ENCODE data around the gene CHD2. TPM values are rescaled to one million over a fixed set of nuclear protein-coding genes. Genes with fewer than 3 reads are reported as not detected.

Gene CHD2
- total and polyA plus RNA-seq, 3 experiments from 2014 or later = 80.3 to 109 (median 99.0) TPM

- peak in 1 of 5 donors; percentile 30 for DNase-seq
- peaks cover 3 to 5% (median 4%) of the 10 kb centered on the region in 3 donors for H3K4me1 Mint-ChIP-seq
- ChIA-PET POLR2A (no interaction called here), CTCF (interaction anchor here (1.1 kb wide), 1 partner anchor 17 kb away, joined by 3 read pairs; no protein-coding TSS in a partner anchor)
- H3K4me3 Mint-ChIP-seq = no peak overlapping the region
- H3K4me3 ChIP-seq (ENCODE audit: low read length) = no peak overlapping the region
- peaks cover 0 to 6% of the 10 kb centered on the region in 2 donors for H3K27me3 Mint-ChIP-seq
- H3K4me1 ChIP-seq (ENCODE audit: insufficient read depth, low read length) = peaks cover 3% of the 10 kb centered on the region
- H3K27ac Mint-ChIP-seq = peak overlapping the region in 1 of 8 donors; percentile 23
- H3K27ac ChIP-seq (ENCODE audit: low read depth, low read length) = no peak overlapping the region
- peaks cover 0 to 4% (median 2%) of the 10 kb centered on the region in 5 donors for H3K9me3 Mint-ChIP-seq
- H3K36me3 Mint-ChIP-seq = peaks cover 0 to 7% (median 3%) of the 10 kb centered on the region in 3 donors
- no peaks in the 10 kb centered on the region for H3K36me3 ChIP-seq (ENCODE audit: insufficient read depth, low read length)
- H3K27me3 ChIP-seq (ENCODE audit: insufficient read depth, low read length, poor library complexity, severe bottlenecking) = no peaks in the 10 kb centered on the region
- no peaks in the 10 kb centered on the region for H3K9me3 ChIP-seq (ENCODE audit: low read length)
Observed at GRCh38 chr15:93041159-93041547, 141.0 kb downstream of the CHD2 start.

- Histone ChIP-seq H3K9me3 (ENCODE audit: low read length) (no peaks in the 10 kb centered on the region), H3K4me1 (ENCODE audit: insufficient read depth, low read length) (peaks cover 6% of the 10 kb centered on the region), H3K4me3 (ENCODE audit: low read length) (no peak overlapping the region), H3K27me3 (ENCODE audit: insufficient read depth, low read length, poor library complexity, severe bottlenecking) (no peaks in the 10 kb centered on the region), H3K27ac (ENCODE audit: low read depth, low read length) (no peak overlapping the region), H3K36me3 (ENCODE audit: insufficient read depth, low read length) (no peaks in the 10 kb centered on the region)
- ChIA-PET CTCF (interaction anchor here (1.5 kb wide), 1 partner anchor 12 kb away, joined by 6 read pairs; no protein-coding TSS in a partner anchor), POLR2A (no interaction called here)
- no peak for DNase-seq
- Mint-ChIP-seq H3K27ac (peak overlapping the region in 1 of 8 donors; percentile 32), H3K9me3 (peaks cover 0 to 4% (median 2%) of the 10 kb centered on the region in 5 donors), H3K4me3 (no peak overlapping the region), H3K4me1 (peaks cover 12 to 14% (median 14%) of the 10 kb centered on the region in 3 donors), H3K36me3 (peaks cover 0 to 12% (median 3%) of the 10 kb centered on the region in 3 donors), H3K27me3 (peaks cover 0 to 6% of the 10 kb centered on the region in 2 donors)
Observed at GRCh38 chr15:93042211-93042610, 142.1 kb downstream of the CHD2 start.

- peaks cover 17 to 20% (median 19%) of the 10 kb centered on the region in 3 donors for H3K4me1 Mint-ChIP-seq
- peak overlapping the region in 1 of 7 donors; percentile 48 for H3K4me3 Mint-ChIP-seq
- DNase-seq = peak in 1 of 5 donors; percentile 8
- ChIA-PET POLR2A (no interaction called here), CTCF (interaction anchor here (1.5 kb wide), 1 partner anchor 13 kb away, joined by 6 read pairs; no protein-coding TSS in a partner anchor)
- no peak overlapping the region for H3K4me3 ChIP-seq (ENCODE audit: low read length)
- peak overlapping the region in 3 of 8 donors; percentile 16 to 49 (median 32) for H3K27ac Mint-ChIP-seq
- H3K9me3 ChIP-seq (ENCODE audit: low read length) = no peaks in the 10 kb centered on the region
- no peaks in the 10 kb centered on the region for H3K27me3 ChIP-seq (ENCODE audit: insufficient read depth, low read length, poor library complexity, severe bottlenecking)
- H3K36me3 Mint-ChIP-seq = peaks cover 0 to 12% (median 3%) of the 10 kb centered on the region in 3 donors
- peaks cover 13% of the 10 kb centered on the region for H3K4me1 ChIP-seq (ENCODE audit: insufficient read depth, low read length)
- H3K36me3 ChIP-seq (ENCODE audit: insufficient read depth, low read length) = no peaks in the 10 kb centered on the region
- peaks cover 0 to 4% (median 2%) of the 10 kb centered on the region in 5 donors for H3K9me3 Mint-ChIP-seq
- peaks cover 0 to 6% of the 10 kb centered on the region in 2 donors for H3K27me3 Mint-ChIP-seq
- H3K27ac ChIP-seq (ENCODE audit: low read depth, low read length) = no peak overlapping the region
Observed at GRCh38 chr15:93042691-93043378, 142.7 kb downstream of the CHD2 start.

GRCh38 chr15:93043621-93044300 lies 143.6 kb downstream of the CHD2 start:
- Mint-ChIP-seq H3K4me1 (peaks cover 23 to 29% (median 25%) of the 10 kb centered on the region in 3 donors), H3K9me3 (peaks cover 0 to 4% (median 2%) of the 10 kb centered on the region in 5 donors), H3K27ac (no peak overlapping the region), H3K36me3 (peaks cover 0 to 12% (median 3%) of the 10 kb centered on the region in 3 donors), H3K4me3 (no peak overlapping the region), H3K27me3 (peaks cover 2 to 6% of the 10 kb centered on the region in 2 donors)
- Histone ChIP-seq H3K36me3 (ENCODE audit: insufficient read depth, low read length) (no peaks in the 10 kb centered on the region), H3K9me3 (ENCODE audit: low read length) (no peaks in the 10 kb centered on the region), H3K4me1 (ENCODE audit: insufficient read depth, low read length) (peaks cover 20% of the 10 kb centered on the region), H3K27me3 (ENCODE audit: insufficient read depth, low read length, poor library complexity, severe bottlenecking) (no peaks in the 10 kb centered on the region), H3K4me3 (ENCODE audit: low read length) (no peak overlapping the region), H3K27ac (ENCODE audit: low read depth, low read length) (no peak overlapping the region)
- DNase-seq = peak in 1 of 5 donors; percentile 36
- ChIA-PET CTCF (interaction anchor here (1.4 to 4.6 kb wide), 3 partner anchors 8 to 14 kb away, joined by 6 to 21 read pairs (median 6); no protein-coding TSS in a partner anchor), POLR2A (interaction anchor here (0.6 kb wide), 1 partner anchor 63 kb away, joined by 20 read pairs; no protein-coding TSS in a partner anchor)

GRCh38 chr15:93044301-93045190 lies 144.4 kb downstream of the CHD2 start:
- Histone ChIP-seq H3K9me3 (ENCODE audit: low read length) (no peaks in the 10 kb centered on the region), H3K4me3 (ENCODE audit: low read length) (no peak overlapping the region), H3K36me3 (ENCODE audit: insufficient read depth, low read length) (no peaks in the 10 kb centered on the region), H3K27me3 (ENCODE audit: insufficient read depth, low read length, poor library complexity, severe bottlenecking) (no peaks in the 10 kb centered on the region), H3K27ac (ENCODE audit: low read depth, low read length) (no peak overlapping the region), H3K4me1 (ENCODE audit: insufficient read depth, low read length) (peaks cover 20% of the 10 kb centered on the region)
- Mint-ChIP-seq H3K4me1 (peaks cover 31 to 37% (median 33%) of the 10 kb centered on the region in 3 donors), H3K36me3 (peaks cover 0 to 12% (median 3%) of the 10 kb centered on the region in 3 donors), H3K4me3 (no peak overlapping the region), H3K27ac (peak overlapping the region in 1 of 8 donors; percentile 97), H3K27me3 (peaks cover 6% of the 10 kb centered on the region in 2 donors), H3K9me3 (peaks cover 0 to 4% (median 2%) of the 10 kb centered on the region in 5 donors)
- CTCF ChIA-PET = interaction anchor here (1.4 to 4.6 kb wide), 2 partner anchors 9 to 15 kb away, joined by 6 to 21 read pairs; no protein-coding TSS in a partner anchor
- peak in 1 of 5 donors; percentile 47 for DNase-seq
- POLR2A ChIA-PET = no interaction called here

GRCh38 chr15:93045191-93045785 lies 145.2 kb downstream of the CHD2 start:
- Mint-ChIP-seq H3K4me1 (peaks cover 38 to 44% (median 40%) of the 10 kb centered on the region in 3 donors), H3K27me3 (peaks cover 6% of the 10 kb centered on the region in 2 donors), H3K9me3 (peaks cover 0 to 4% (median 2%) of the 10 kb centered on the region in 5 donors), H3K27ac (peak overlapping the region in 3 of 8 donors; percentile 38 to 84 (median 54)), H3K36me3 (peaks cover 0 to 12% (median 3%) of the 10 kb centered on the region in 3 donors), H3K4me3 (no peak overlapping the region)
- POLR2A ChIA-PET = no interaction called here
- CTCF ChIA-PET = interaction anchor here (1.4 to 4.6 kb wide), 3 partner anchors 9 to 16 kb away, joined by 6 to 34 read pairs (median 21); no protein-coding TSS in a partner anchor
- Histone ChIP-seq H3K36me3 (ENCODE audit: insufficient read depth, low read length) (no peaks in the 10 kb centered on the region), H3K27ac (ENCODE audit: low read depth, low read length) (no peak overlapping the region), H3K9me3 (ENCODE audit: low read length) (no peaks in the 10 kb centered on the region), H3K4me1 (ENCODE audit: insufficient read depth, low read length) (peaks cover 20% of the 10 kb centered on the region), H3K27me3 (ENCODE audit: insufficient read depth, low read length, poor library complexity, severe bottlenecking) (no peaks in the 10 kb centered on the region), H3K4me3 (ENCODE audit: low read length) (no peak overlapping the region)
- DNase-seq = peak in 1 of 5 donors; percentile 40

- peak in 1 of 5 donors; percentile 25 for DNase-seq
- Histone ChIP-seq H3K27me3 (ENCODE audit: insufficient read depth, low read length, poor library complexity, severe bottlenecking) (no peaks in the 10 kb centered on the region), H3K9me3 (ENCODE audit: low read length) (no peaks in the 10 kb centered on the region), H3K36me3 (ENCODE audit: insufficient read depth, low read length) (no peaks in the 10 kb centered on the region), H3K4me3 (ENCODE audit: low read length) (no peak overlapping the region), H3K4me1 (ENCODE audit: insufficient read depth, low read length) (peaks cover 25% of the 10 kb centered on the region), H3K27ac (ENCODE audit: low read depth, low read length) (no peak overlapping the region)
- ChIA-PET POLR2A (no interaction called here), CTCF (interaction anchor here (3.4 to 4.6 kb wide), 2 partner anchors 10 to 17 kb away, joined by 21 to 34 read pairs; no protein-coding TSS in a partner anchor)
- Mint-ChIP-seq H3K27ac (peak overlapping the region in 6 of 8 donors; percentile 18 to 98 (median 76)), H3K4me3 (peak overlapping the region in 2 of 7 donors; percentile 6 to 12), H3K36me3 (peaks cover 0 to 12% (median 3%) of the 10 kb centered on the region in 3 donors), H3K9me3 (peaks cover 0 to 4% (median 2%) of the 10 kb centered on the region in 5 donors), H3K4me1 (peaks cover 42 to 48% (median 45%) of the 10 kb centered on the region in 3 donors), H3K27me3 (peaks cover 6% of the 10 kb centered on the region in 2 donors)
Observed at GRCh38 chr15:93046120-93046519, 146.0 kb downstream of the CHD2 start.
